ENCODE results near the gene TRIM51G. TPM values are rescaled to one million over a fixed set of nuclear protein-coding genes. Genes with fewer than 3 reads are reported as not detected.

TRIM51G gene, protein sequence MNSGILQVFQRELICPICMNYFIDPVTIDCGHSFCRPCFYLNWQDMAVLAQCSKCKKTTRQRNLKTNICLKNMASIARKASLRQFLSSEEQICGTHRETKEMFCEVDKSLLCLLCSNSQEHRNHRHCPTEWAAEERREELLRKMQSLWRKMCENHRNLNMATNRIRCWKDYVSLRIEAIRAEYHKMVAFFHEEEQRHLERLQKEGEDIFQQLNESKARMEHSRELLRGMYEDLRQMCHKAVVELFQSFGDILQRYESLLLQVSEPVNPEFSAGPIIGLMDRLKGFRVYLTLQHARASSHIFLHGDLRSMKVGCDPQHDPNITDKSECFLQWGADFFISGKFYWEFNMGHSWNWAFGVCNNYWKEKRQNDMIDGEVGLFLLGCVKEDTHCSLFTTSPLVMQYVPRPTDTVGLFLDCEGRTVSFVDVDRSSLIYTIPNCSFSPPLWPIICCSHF
- total RNA-seq, result not detected in 2 replicates

DNA sequence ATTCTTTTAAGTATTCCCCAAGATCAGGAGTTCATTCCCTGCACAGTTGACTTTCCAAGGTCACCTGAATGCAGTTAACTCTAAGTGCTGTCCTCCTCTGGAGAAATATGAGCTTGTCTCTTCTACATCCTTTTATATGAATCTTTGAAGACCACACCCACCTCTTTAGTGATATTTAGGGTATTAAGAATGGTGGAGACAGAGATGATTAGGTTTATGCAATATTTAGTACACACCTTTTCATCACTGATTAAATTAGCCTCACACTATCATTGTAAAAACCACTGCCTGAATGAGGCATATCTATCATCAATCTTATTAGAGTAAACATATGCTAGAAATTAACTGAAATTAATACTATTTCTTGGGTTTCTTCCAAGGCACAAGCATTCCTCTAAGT is at the start of gene TRIM51G:
TSS of gene TRIM51G (minus strand) at position 101 of the 400 bp plus-strand sequence. CDS start 2,190 bp downstream, outside the sequence.

DNA sequence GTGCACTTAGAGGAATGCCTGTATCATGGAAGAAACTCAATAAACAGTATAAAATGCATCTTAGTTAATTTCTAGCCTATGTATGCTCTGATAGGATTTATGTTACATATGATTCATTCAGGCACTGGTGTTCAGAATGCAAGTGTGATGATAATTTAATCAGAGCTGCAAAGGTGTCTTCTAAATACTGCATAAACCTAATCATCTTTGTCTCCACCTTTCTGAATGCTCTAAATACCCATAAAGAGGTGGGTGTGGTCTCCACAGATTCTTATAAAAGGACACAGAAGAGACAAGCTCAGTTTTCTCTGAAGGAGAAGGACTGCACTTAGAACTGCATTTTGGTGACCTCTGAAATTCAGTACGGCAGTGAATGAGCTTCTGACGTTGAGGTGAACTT is 44.8 kb upstream of the TRIM51G start, which contains the start of gene TRIM49B:
TSS of gene TRIM49B (plus strand) at position 301 of the 400 bp plus-strand sequence. CDS start 2,777 bp downstream, outside the sequence.

Other genes starting within 250 kb of the TRIM51G start
- gene TRIM49B, start 44.9 kb upstream of the TRIM51G start, total RNA-seq, result not detected in 2 replicates
- not detected in 2 replicates for gene TRIM64C, start 75.2 kb upstream of the TRIM51G start, total RNA-seq
- gene FOLH1, start 224.7 kb upstream of the TRIM51G start, total RNA-seq, result 1.1 and 2.5 TPM in 2 replicates

Measured in mammary microvascular endothelial cell (primary cell).